Cardiac muscle cell (in vitro differentiated cells and primary cell): Measurements from ENCODE around the gene FAM53C. TPM values are rescaled to one million over a fixed set of nuclear protein-coding genes. Genes with fewer than 3 reads are reported as not detected.

Experiments
- DNase-seq, 2 donors: peaks; one replicate each; pipeline versions ENCODE4 v3.0.0 to v3.0.0-alpha.2; 2010 to 2017; ENCODE audit warnings: low read depth in 1 of 2, low spot score in 1 of 2
- H3K27ac ChIP-seq: fragments of 200-600 bp; sonication (generic); 2 replicates; pipeline ENCODE4 v1.5.1; 2016
- H3K27me3 ChIP-seq: fragments of 200-600 bp; sonication (generic); 2 replicates; pipeline ENCODE4 v1.6.0; 2016; ENCODE audit warnings: control low read depth
- H3K36me3 ChIP-seq: fragments of 200-600 bp; sonication (generic); 2 replicates; pipeline ENCODE4 v1.5.1; 2016; ENCODE audit warnings: control low read depth
- H3K4me1 ChIP-seq: fragments of 200-600 bp; sonication (generic); 2 replicates; pipeline ENCODE4 v1.8.1; 2017; ENCODE audit warnings: low read depth, mild to moderate bottlenecking, mixed run types
- H3K4me3 ChIP-seq: fragments of 200-600 bp; sonication (generic); 2 replicates; pipeline ENCODE4 v1.5.1; 2016; ENCODE audit warnings: mild to moderate bottlenecking
- H3K9me3 ChIP-seq: fragments of 200-600 bp; sonication (generic); 2 replicates; pipeline ENCODE4 v1.5.1; 2017; ENCODE audit warnings: low read depth, mild to moderate bottlenecking, control low read depth
- polyA plus RNA-seq: library from polyadenylated mRNA; unstranded; fragments of >200 nt; fragmentation: Nextera tagmentation; extraction: Ambion mirVana; gene quantifications from 2 replicates; pipeline ENCODE4 v1.2.1, GENCODE V29; 2016
- total RNA-seq: library from RNA; depleted of rRNA; stranded (reverse); fragments of >200 nt; gene quantifications from 2 replicates; pipeline ENCODE4 v1.2.3, GENCODE V29; 2016
- TF ChIP-seq, protein P1 (sequence below): IDR thresholded peaks from 2 replicates; pipeline ENCODE4 v1.5.1; 2012; ENCODE audit warnings: low read depth, mild to moderate bottlenecking, low read length

Gene FAM53C
- total and polyA plus RNA-seq, 2 experiments from 2014 or later: 43.6 to 45.4 TPM

DNA sequence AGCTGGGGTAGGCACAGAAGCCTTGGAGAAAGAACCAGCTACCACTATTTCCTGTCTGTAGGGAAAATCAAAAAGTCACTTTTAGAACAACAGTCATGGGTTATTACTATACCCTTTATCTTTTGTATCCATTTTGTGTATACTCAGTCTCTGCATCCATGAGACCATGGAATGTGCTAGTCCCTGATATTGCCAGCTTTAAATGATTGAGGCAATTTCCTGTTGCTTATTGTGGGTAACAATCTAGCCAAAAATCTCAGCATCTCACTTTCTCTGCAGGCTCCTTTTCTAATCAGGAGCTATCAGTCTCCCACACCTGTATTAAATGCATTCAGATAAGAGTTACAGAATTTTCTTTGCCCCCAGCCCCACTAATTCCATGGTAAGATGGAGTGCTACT, 13.5 kb downstream of the FAM53C start:
- H3K4me3 ChIP-seq: no peak overlapping the region
- DNase-seq: no peak

DNA sequence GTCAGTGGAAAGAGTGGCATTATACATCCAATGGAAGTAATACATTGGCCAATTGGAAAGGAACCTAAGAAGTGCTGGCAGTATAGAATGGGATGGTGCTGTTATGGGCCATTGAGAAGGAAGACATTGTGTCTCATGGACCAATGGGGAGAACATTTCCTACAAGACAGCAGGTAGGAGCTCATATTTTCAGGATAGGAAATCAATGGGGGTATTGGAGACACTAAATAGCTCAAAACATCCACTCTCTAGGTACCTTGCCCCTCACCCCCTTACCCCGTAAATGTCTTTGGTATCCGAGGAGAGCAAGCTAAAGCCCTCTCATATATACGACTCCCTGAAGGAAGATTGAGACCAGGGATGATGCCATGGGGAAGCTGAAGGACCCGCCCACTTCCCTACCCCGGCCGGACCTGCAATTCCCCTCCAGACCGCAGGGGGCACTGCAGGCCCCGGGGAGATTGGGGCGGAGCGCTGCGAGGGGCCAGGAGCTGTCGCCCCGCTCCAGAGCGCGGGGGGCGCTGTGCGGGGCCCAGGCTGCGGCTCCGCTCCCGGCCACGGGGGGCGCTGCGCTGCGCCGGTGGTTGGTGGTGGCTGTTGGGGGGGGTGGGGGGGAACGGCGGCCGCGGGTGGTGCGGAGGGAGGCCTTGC, 14.1 kb downstream of the FAM53C start, which contains the start of gene KDM3B:
Gene KDM3B (plus strand): TSS at position 615 of the 651 bp plus-strand sequence. CDS start 111 bp downstream, outside the sequence.
- peak; percentile 88 to 90 for DNase-seq
- peaks cover 5% of the 10 kb centered on the region for H3K36me3 ChIP-seq
- no peaks in the 10 kb centered on the region for H3K9me3 ChIP-seq
- H3K4me3 ChIP-seq: peak within 1 kb of the TSS; percentile 81
- peak within 1 kb of the TSS; percentile 98 for H3K27ac ChIP-seq
- TF ChIP-seq, protein P1, sequence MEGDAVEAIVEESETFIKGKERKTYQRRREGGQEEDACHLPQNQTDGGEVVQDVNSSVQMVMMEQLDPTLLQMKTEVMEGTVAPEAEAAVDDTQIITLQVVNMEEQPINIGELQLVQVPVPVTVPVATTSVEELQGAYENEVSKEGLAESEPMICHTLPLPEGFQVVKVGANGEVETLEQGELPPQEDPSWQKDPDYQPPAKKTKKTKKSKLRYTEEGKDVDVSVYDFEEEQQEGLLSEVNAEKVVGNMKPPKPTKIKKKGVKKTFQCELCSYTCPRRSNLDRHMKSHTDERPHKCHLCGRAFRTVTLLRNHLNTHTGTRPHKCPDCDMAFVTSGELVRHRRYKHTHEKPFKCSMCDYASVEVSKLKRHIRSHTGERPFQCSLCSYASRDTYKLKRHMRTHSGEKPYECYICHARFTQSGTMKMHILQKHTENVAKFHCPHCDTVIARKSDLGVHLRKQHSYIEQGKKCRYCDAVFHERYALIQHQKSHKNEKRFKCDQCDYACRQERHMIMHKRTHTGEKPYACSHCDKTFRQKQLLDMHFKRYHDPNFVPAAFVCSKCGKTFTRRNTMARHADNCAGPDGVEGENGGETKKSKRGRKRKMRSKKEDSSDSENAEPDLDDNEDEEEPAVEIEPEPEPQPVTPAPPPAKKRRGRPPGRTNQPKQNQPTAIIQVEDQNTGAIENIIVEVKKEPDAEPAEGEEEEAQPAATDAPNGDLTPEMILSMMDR: peak; percentile 100
- H3K27me3 ChIP-seq: no peaks in the 10 kb centered on the region
- peaks cover 20% of the 10 kb centered on the region for H3K4me1 ChIP-seq

More for the DNA sequence above, 13.5 kb downstream of the FAM53C start:
- TF ChIP-seq, protein P1: no peak
- Histone ChIP-seq H3K4me1 (peaks cover 20% of the 10 kb centered on the region), H3K9me3 (no peaks in the 10 kb centered on the region), H3K27ac (no peak overlapping the region), H3K36me3 (peaks cover 12% of the 10 kb centered on the region), H3K27me3 (no peaks in the 10 kb centered on the region)

DNA sequence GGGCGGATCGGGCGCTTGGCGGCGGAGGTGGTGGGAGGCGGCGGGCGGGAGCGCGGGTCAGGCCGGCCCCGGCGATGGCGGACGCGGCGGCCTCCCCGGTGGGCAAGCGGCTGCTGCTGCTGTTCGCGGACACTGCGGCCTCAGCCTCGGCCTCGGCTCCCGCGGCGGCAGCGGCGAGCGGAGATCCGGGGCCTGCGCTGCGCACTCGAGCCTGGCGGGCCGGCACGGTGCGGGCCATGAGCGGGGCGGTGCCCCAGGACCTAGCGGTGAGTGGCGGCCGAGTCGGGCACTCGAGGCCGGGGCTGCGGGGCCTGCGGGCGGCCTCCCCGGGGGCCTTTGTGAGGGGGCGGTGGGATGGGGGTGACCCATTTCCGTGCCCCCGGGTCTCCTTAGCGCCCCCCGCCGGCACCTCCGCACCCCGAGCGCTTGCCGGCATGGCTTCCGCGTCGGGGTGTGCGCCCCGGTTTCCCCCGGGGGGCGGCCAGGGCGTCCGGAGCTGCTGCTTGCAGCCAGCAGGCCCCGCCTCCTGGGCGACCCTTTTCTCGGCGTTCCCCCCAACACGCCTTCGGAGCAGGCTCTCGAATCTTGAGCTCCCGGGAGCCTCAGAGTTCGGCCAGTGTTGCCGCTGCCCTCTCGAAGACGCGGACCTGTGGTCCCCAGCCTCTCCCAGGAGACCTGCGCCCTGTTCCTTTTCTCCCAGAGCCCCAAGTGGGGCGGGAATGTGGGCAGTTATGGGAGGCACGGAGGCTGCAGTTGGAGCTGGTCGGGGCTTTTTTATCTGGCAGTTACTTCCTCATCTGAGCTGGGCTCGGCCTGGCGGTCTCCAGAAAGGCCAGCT, 14.9 kb downstream of the FAM53C start:
- DNase-seq: peak; percentile 66 to 67
- Histone ChIP-seq H3K4me1 (peaks cover 20% of the 10 kb centered on the region), H3K9me3 (no peaks in the 10 kb centered on the region), H3K4me3 (peak overlapping the region; percentile 81), H3K27ac (peak overlapping the region; percentile 98), H3K27me3 (no peaks in the 10 kb centered on the region), H3K36me3 (peaks cover 3% of the 10 kb centered on the region)
- TF ChIP-seq, protein P1: no peak

DNA sequence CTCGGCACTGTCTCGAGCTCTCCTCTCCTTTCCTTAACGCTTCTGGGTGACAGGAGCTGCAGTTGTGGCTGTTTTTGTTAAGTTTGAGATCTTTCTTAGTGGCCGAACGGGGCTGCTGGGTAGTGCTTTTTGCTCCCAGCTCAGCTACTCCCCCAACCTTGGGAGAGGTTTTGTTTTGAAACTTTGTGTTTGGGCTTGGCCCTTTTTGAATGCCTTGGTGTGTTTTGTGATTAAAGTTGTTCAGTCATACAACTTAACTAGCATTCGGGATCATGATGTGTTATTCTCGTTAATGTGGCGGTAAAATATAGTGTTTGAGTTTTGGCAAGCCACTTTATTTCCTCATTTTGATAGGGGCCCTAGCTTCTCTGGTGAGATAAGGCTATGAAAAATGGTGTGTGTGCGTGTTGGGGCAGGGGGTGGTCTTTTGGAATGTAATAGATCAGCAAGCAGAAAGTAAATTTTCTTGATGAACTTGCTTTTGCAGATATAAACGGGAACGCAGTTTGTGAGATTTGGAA, 15.6 kb downstream of the FAM53C start:
- no peak for DNase-seq
- H3K27me3 ChIP-seq: no peaks in the 10 kb centered on the region
- no peaks in the 10 kb centered on the region for H3K9me3 ChIP-seq
- peaks cover 20% of the 10 kb centered on the region for H3K4me1 ChIP-seq
- H3K27ac ChIP-seq: peak overlapping the region; percentile 98
- H3K36me3 ChIP-seq: no peaks in the 10 kb centered on the region
- TF ChIP-seq, protein P1: no peak
- H3K4me3 ChIP-seq: peak overlapping the region; percentile 81

DNA sequence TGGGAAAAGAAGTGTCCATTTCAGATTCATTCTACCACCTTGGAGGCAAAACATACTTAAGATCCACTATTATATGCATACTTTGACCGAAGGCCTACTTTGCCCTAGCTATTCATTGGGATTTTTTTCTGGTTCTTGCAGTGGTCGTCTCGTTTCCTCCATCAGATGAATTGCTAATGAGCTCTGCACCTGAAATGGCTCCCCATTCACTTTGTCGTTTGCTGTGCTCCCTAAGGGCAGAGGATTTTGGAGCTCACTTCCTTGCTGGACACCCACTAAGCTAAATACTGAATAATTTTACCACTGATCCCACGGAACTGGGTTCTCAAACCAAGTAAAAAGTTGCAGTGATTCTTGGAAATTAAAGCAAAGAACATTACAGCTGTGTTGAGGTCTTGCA, 16.3 kb downstream of the FAM53C start:
- no peaks in the 10 kb centered on the region for H3K9me3 ChIP-seq
- peaks cover 20% of the 10 kb centered on the region for H3K4me1 ChIP-seq
- peak overlapping the region; percentile 81 for H3K4me3 ChIP-seq
- no peaks in the 10 kb centered on the region for H3K27me3 ChIP-seq
- H3K36me3 ChIP-seq: no peaks in the 10 kb centered on the region
- DNase-seq: no peak
- TF ChIP-seq, protein P1: no peak
- H3K27ac ChIP-seq: peak overlapping the region; percentile 98
